Uterus (tissue), 2 donors: Measurements from ENCODE around the gene COX6B1.

ENCODE experiments used
- POLR2A ChIP-seq, 2 donors: fragments of 450-650 bp; IDR thresholded peaks; one replicate each; pipeline ENCODE4 v1.6.1; 2016; ENCODE audit warnings: antibody characterized with exemption in 2 of 2, mild to moderate bottlenecking in 1 of 2, moderate library complexity in 1 of 2
- TF ChIP-seq, protein P1 (sequence below), 4 experiments: fragments of 200-600 bp in 2 of 4; fragments of 450-650 bp in 2 of 4; sonication (generic) in 2 of 4; IDR thresholded peaks; one replicate each; pipeline ENCODE4 v1.5.1; 2016 to 2019; ENCODE audit warnings: antibody characterized with exemption in 4 of 4, mild to moderate bottlenecking in 2 of 4, moderate library complexity in 1 of 4

DNA sequence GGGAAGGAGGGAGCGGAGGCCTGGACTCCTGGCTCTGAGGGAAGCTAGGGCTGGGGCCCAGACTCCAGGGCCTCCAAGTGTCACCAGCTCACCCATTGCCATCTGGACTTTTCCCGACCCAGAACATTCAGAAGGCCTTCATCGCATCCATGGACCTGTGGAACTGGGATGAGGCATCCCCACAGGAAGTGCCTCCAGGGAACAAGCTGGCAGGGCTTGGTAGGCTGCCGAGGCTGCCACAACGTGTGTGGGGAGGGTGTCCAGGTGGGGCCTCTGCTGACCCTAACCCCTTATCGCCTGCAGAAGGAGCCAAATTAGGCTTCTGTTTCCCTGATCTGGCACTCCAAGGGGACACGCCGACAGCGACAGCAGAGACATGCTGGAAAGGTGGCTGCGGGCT is 5.8 kb upstream of the COX6B1 start:
- TF ChIP-seq, protein P1, sequence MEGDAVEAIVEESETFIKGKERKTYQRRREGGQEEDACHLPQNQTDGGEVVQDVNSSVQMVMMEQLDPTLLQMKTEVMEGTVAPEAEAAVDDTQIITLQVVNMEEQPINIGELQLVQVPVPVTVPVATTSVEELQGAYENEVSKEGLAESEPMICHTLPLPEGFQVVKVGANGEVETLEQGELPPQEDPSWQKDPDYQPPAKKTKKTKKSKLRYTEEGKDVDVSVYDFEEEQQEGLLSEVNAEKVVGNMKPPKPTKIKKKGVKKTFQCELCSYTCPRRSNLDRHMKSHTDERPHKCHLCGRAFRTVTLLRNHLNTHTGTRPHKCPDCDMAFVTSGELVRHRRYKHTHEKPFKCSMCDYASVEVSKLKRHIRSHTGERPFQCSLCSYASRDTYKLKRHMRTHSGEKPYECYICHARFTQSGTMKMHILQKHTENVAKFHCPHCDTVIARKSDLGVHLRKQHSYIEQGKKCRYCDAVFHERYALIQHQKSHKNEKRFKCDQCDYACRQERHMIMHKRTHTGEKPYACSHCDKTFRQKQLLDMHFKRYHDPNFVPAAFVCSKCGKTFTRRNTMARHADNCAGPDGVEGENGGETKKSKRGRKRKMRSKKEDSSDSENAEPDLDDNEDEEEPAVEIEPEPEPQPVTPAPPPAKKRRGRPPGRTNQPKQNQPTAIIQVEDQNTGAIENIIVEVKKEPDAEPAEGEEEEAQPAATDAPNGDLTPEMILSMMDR (IDR thresholded peaks at IDR 0.05): no peak
- no peak for TF ChIP-seq POLR2A (IDR thresholded peaks at IDR 0.05)
